ENCODE data around the gene TLE2.

The TLE2 gene

GRCh38 chr19:3024509-3024869 is 4.6 kb downstream of the TLE2 start:
- in situ Hi-C loops (cut with MboI; ENCODE audit: low sequenced_read_pairs, unreplicated experiment) = no loop called here
- DNase-seq (ENCODE audit: low spot score) = no peak
- TF ChIP-seq, protein P1, sequence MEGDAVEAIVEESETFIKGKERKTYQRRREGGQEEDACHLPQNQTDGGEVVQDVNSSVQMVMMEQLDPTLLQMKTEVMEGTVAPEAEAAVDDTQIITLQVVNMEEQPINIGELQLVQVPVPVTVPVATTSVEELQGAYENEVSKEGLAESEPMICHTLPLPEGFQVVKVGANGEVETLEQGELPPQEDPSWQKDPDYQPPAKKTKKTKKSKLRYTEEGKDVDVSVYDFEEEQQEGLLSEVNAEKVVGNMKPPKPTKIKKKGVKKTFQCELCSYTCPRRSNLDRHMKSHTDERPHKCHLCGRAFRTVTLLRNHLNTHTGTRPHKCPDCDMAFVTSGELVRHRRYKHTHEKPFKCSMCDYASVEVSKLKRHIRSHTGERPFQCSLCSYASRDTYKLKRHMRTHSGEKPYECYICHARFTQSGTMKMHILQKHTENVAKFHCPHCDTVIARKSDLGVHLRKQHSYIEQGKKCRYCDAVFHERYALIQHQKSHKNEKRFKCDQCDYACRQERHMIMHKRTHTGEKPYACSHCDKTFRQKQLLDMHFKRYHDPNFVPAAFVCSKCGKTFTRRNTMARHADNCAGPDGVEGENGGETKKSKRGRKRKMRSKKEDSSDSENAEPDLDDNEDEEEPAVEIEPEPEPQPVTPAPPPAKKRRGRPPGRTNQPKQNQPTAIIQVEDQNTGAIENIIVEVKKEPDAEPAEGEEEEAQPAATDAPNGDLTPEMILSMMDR (IDR thresholded peaks at IDR 0.05; ENCODE audit: borderline replicate concordance, control extremely low read depth, extremely low read depth, insufficient read depth, missing control alignments) = no peak

GRCh38 chr19:3020321-3020960 is 8.6 kb downstream of the TLE2 start:
- DNase-seq (ENCODE audit: low spot score) = no peak
- in situ Hi-C loops (cut with MboI; ENCODE audit: low sequenced_read_pairs, unreplicated experiment) = no loop called here
- TF ChIP-seq, protein P1 (IDR thresholded peaks at IDR 0.05; ENCODE audit: borderline replicate concordance, control extremely low read depth, extremely low read depth, insufficient read depth, missing control alignments) = no peak

GRCh38 chr19:3019211-3019854 is 9.7 kb downstream of the TLE2 start:
- in situ Hi-C loops (cut with MboI; ENCODE audit: low sequenced_read_pairs, unreplicated experiment) = no loop called here
- DNase-seq (ENCODE audit: low spot score) = no peak
- TF ChIP-seq, protein P1 (IDR thresholded peaks at IDR 0.05; ENCODE audit: borderline replicate concordance, control extremely low read depth, extremely low read depth, insufficient read depth, missing control alignments) = no peak

DNA sequence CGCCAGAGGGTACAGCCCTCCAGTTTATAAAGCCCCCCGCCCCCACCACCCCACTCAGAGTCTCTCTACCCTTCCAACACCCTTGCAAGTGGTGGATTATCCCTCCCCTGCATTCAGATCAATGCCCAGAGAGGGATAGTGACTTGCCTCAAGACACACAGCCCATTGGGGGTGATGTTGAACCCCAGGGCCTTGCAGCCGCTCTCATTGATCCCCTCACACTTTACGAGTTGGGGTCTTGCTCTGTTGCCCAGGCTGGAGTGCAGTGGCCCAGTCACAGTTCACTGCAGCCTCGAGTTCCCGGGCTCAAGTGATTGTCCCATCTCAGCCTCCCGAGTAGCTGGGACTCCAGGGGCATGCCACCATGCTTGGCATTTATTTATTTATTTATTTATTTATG is 11.2 kb downstream of the TLE2 start:
- no peak for DNase-seq (ENCODE audit: low spot score)
- in situ Hi-C loops (cut with MboI; ENCODE audit: low sequenced_read_pairs, unreplicated experiment) = no loop called here
- TF ChIP-seq, protein P1 (IDR thresholded peaks at IDR 0.05; ENCODE audit: borderline replicate concordance, control extremely low read depth, extremely low read depth, insufficient read depth, missing control alignments) = no peak

DNA sequence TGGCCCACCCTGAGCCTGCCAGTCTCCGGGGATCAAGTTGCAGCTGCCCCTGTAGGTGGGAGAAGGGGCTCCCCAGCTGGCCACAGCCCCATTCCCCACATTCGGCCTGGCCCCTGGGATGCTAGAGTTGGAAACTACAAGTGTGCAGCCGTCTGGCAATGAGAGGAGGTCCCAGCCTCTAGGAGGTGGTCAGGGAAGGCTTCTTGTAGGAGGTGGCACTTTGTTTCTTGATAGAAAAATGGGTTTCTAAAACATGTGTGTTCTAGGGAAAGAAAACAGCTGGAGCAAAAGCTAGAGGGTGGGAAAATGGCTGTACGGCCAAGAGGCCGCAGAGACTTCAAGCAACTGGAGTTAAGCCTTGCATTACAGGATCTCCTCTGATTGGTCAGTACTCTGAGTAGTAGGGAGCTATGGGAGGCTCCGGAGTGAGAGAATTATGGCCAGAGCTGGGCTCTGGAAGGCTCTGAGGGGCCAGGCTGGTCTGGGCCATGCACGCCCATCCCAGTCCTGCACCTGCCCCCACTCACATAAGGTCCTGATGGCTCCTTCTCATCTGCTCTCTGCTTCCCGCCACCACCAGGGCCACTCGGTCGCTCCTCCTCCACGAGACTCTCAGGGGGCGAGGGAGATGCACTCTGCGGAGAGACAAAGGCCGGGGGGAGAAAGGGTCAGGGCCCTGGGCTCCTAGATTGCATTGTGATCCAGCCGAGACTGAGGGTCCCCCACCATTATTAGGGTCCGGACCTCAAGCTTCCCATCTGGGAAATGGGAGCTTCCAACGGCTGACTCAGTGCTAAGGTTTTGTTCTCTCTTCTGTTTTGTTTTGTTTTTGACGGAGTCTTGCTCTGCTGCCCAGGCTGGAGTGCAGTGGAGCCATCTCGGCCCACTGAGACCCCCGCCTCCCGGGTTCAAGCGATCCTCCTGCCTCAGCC is 13.7 kb downstream of the TLE2 start:
- in situ Hi-C loops (cut with MboI; ENCODE audit: low sequenced_read_pairs, unreplicated experiment) = no loop called here
- DNase-seq (ENCODE audit: low spot score) = no peak
- TF ChIP-seq, protein P1 (IDR thresholded peaks at IDR 0.05; ENCODE audit: borderline replicate concordance, control extremely low read depth, extremely low read depth, insufficient read depth, missing control alignments) = no peak

DNA sequence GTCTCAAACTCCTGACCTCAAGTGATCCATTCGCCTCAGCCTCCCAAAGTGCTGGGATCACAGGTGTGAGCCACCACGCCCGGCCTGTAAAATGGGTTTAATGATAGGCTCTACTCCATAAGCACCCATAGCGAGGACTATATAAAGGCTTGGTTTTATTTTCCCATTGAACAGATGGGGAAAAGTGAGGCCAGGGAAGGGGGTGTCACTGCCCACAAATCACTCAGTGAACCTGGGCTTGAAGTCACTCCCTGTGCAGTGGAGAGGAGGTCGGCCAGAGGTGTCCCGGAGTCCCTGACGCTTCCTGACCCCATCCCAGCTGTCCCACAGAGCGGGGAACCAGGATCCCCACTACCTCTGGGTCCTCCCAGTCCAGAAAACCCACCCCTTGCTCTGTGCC is 14.9 kb downstream of the TLE2 start:
- no peak for DNase-seq (ENCODE audit: low spot score)
- TF ChIP-seq, protein P1 (IDR thresholded peaks at IDR 0.05; ENCODE audit: borderline replicate concordance, control extremely low read depth, extremely low read depth, insufficient read depth, missing control alignments) = no peak
- in situ Hi-C loops (cut with MboI; ENCODE audit: low sequenced_read_pairs, unreplicated experiment) = no loop called here

Measured in GM13976 (cell line).